CD4-positive, CD25-positive, alpha-beta regulatory T cell (primary cell): ENCODE results near the gene FLVCR1. TPM values are rescaled to one million over a fixed set of nuclear protein-coding genes. Genes with fewer than 3 reads are reported as not detected.
A peak's percentile ranks its signal among the peaks of the same experiment; 100 is the strongest.

ENCODE experiments used
- ATAC-seq, 2 donors: fragments of 150-1000 bp; cut with Tn5 transposase; one replicate each; pipeline ENCODE4 v1.10.0; 2021; ENCODE audit warnings: low read depth in 2 of 2, moderate number of reproducible peaks in 2 of 2, moderate library complexity in 1 of 2
- DNase-seq, 3 donors: peaks; one replicate each; pipeline versions ENCODE4 v3.0.0 to v3.0.0-alpha.2; 2012 to 2022; ENCODE audit warnings: mixed read lengths in 1 of 3
- H3K27ac ChIP-seq: one replicate; pipeline ENCODE4 v1.7.0; 2013; ENCODE audit warnings: mild to moderate bottlenecking, low read length; ENCODE audit not compliant: insufficient read depth, poor library complexity, severe bottlenecking
- H3K27me3 ChIP-seq: one replicate; pipeline ENCODE4 v1.7.0; 2013; ENCODE audit warnings: low read length; ENCODE audit not compliant: control insufficient read depth, insufficient read depth
- H3K36me3 ChIP-seq: one replicate; pipeline ENCODE4 v1.7.0; 2013; ENCODE audit warnings: mild to moderate bottlenecking, low read length, moderate library complexity; ENCODE audit not compliant: control insufficient read depth, insufficient read depth
- H3K4me1 ChIP-seq: 2 replicates; pipeline ENCODE4 v1.7.0; 2013; ENCODE audit warnings: mild to moderate bottlenecking, low read length; ENCODE audit not compliant: insufficient read depth, control insufficient read depth, poor library complexity, severe bottlenecking
- H3K4me3 ChIP-seq: one replicate; pipeline ENCODE4 v1.7.0; 2013; ENCODE audit warnings: low read depth, mild to moderate bottlenecking, low read length, moderate library complexity
- H3K9me3 ChIP-seq, 2 experiments: 1 replicate in 1 of 2; 2 replicates in 1 of 2; pipeline ENCODE4 v1.7.0; 2013; ENCODE audit warnings: low read length in 2 of 2, mild to moderate bottlenecking in 1 of 2, moderate library complexity in 1 of 2; ENCODE audit not compliant: control insufficient read depth in 2 of 2
- H3K27ac Mint-ChIP-seq, 3 donors: one replicate each; pipeline ENCODE4 v1.8.0; 2020 to 2022; ENCODE audit warnings: mild to moderate bottlenecking in 3 of 3, mixed read lengths in 3 of 3, moderate library complexity in 2 of 3
- H3K27me3 Mint-ChIP-seq: one replicate; pipeline ENCODE4 v1.8.0; 2022; ENCODE audit warnings: mild to moderate bottlenecking, mixed read lengths
- H3K36me3 Mint-ChIP-seq: one replicate; pipeline ENCODE4 v1.8.0; 2020; ENCODE audit warnings: mixed read lengths
- H3K4me1 Mint-ChIP-seq, 4 donors: one replicate each; pipeline ENCODE4 v1.8.0; 2020 to 2022; ENCODE audit warnings: mixed read lengths in 4 of 4, mild to moderate bottlenecking in 1 of 4
- H3K4me3 Mint-ChIP-seq, 4 donors: one replicate each; pipeline ENCODE4 v1.8.0; 2020 to 2022; ENCODE audit warnings: mild to moderate bottlenecking in 4 of 4, mixed read lengths in 4 of 4, moderate library complexity in 3 of 4
- H3K9me3 Mint-ChIP-seq, 7 donors: one replicate each; pipeline ENCODE4 v1.8.0; 2020 to 2022; ENCODE audit warnings: mixed read lengths in 7 of 7, mild to moderate bottlenecking in 3 of 7, moderate library complexity in 2 of 7
- polyA plus RNA-seq, 4 donors: library from polyadenylated mRNA; unstranded; fragments of 300-500 nt; fragmentation: Illumina TruSeq; gene quantifications; one replicate each; pipeline ENCODE4 v1.2.3, GENCODE V29; 2021
- total RNA-seq: library from RNA; stranded (reverse); gene quantifications from one replicate; pipeline ENCODE4 v1.2.3, GENCODE V29; 2022

FLVCR1 gene
- total and polyA plus RNA-seq, 5 donors from 2014 or later = 1.8 to 10.9 (median 2.3) TPM

DNA sequence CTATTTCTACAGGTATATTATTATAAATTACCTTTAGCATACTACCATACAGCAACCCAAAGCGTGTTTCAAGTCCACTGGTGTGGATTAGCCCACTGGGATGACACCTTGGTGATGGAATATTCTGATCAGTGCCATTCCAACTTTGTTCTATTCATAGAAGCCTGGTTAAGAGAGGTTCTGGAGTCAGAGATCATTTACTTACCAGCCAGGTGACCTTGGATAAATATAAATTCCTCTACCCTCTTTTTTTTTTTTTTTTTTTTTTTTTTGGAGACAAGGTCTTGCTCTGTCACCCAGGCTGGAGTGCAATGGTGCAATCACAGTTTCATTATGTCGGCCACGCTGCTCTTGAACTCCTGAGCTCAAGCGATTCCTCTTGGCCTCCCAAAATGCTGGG lies 10.5 kb upstream of the FLVCR1 start, which contains the start of gene SPATA45:
TSS of gene SPATA45 (minus strand) at position 101 of the 400 bp plus-strand sequence. CDS start 11,500 bp downstream, outside the sequence.
- no peak for DNase-seq
- H3K4me1 Mint-ChIP-seq = peaks cover 0 to 2% (median 0%) of the 10 kb centered on the region in 4 donors
- Histone ChIP-seq H3K36me3 (no peaks in the 10 kb centered on the region), H3K27ac (no peak within 1 kb of the TSS), H3K4me1 (no peaks in the 10 kb centered on the region), H3K27me3 (no peaks in the 10 kb centered on the region), H3K4me3 (no peak within 1 kb of the TSS), H3K9me3 (no peaks in the 10 kb centered on the region)
- peaks cover 0 to 4% (median 0%) of the 10 kb centered on the region in 7 donors for H3K9me3 Mint-ChIP-seq
- ATAC-seq = no peak
- H3K4me3 Mint-ChIP-seq = no peak within 1 kb of the TSS
- H3K27ac Mint-ChIP-seq = no peak within 1 kb of the TSS
- peaks cover 4% of the 10 kb centered on the region for H3K36me3 Mint-ChIP-seq
- no peaks in the 10 kb centered on the region for H3K27me3 Mint-ChIP-seq

DNA sequence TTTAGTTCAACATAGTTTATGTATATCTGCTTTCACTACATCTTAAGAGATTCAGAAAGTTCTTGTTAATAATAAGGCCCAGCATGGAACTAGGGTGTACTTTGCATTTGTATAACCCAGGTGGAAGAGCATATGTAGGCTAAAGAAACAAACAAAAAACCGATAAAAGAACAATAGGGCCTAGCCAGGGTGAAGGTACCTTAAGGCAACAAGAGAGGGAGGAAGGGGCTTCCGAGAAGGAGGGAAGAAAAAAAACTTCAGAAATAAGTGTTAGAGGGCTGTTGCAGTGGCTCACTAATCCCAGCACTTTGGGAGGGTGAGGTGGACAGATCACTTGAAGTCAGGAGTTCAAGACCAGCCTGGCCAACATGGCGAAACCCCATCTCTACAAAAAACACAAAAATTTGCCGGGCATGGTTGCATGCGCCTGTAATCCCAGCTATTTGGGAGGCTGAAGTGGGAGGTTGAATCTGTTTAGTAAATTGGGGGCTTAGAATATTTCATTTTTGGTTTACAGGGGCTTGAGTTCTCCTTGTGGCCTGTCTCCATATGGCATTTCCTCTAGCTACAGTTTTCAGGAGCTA lies 5.9 kb upstream of the FLVCR1 start:
- Histone ChIP-seq H3K4me1 (peaks cover 6% of the 10 kb centered on the region), H3K4me3 (no peak overlapping the region), H3K36me3 (no peaks in the 10 kb centered on the region), H3K27me3 (no peaks in the 10 kb centered on the region), H3K9me3 (no peaks in the 10 kb centered on the region), H3K27ac (no peak overlapping the region)
- Mint-ChIP-seq H3K9me3 (peaks cover 0 to 4% (median 0%) of the 10 kb centered on the region in 7 donors), H3K27ac (no peak overlapping the region), H3K27me3 (no peaks in the 10 kb centered on the region), H3K4me3 (peak overlapping the region in 1 of 4 donors; percentile 32), H3K36me3 (peaks cover 13% of the 10 kb centered on the region), H3K4me1 (peaks cover 0 to 23% (median 12%) of the 10 kb centered on the region in 4 donors)
- DNase-seq = no peak
- no peak for ATAC-seq

DNA sequence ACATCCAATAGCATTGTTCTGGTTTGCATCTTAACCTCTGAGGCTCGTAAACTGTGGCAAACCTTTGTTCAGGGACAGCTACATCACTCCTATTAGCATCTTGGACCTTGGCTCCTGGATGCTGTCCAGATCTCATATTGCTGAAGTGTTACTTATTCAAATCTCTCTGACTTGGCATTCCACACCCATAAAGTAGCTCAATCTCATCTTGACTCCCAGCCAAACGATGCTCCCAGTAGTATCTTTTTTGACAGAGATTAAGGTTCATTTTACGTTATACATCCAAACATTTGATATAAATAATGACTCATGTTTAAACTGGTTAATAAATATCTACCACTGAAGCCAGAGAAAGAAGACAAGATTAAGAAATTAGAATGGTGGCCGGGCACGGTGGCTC lies 4.4 kb upstream of the FLVCR1 start:
- Mint-ChIP-seq H3K27ac (peak overlapping the region in 1 of 3 donors; percentile 38), H3K36me3 (peaks cover 13% of the 10 kb centered on the region), H3K9me3 (peaks cover 0 to 4% (median 0%) of the 10 kb centered on the region in 7 donors), H3K4me3 (peak overlapping the region in 2 of 4 donors; percentile 15 to 76), H3K27me3 (no peaks in the 10 kb centered on the region), H3K4me1 (peaks cover 0 to 33% (median 17%) of the 10 kb centered on the region in 4 donors)
- Histone ChIP-seq H3K4me1 (peaks cover 10% of the 10 kb centered on the region), H3K27ac (no peak overlapping the region), H3K4me3 (no peak overlapping the region), H3K9me3 (no peaks in the 10 kb centered on the region), H3K36me3 (no peaks in the 10 kb centered on the region), H3K27me3 (no peaks in the 10 kb centered on the region)
- ATAC-seq (no peak), DNase-seq (no peak)

DNA sequence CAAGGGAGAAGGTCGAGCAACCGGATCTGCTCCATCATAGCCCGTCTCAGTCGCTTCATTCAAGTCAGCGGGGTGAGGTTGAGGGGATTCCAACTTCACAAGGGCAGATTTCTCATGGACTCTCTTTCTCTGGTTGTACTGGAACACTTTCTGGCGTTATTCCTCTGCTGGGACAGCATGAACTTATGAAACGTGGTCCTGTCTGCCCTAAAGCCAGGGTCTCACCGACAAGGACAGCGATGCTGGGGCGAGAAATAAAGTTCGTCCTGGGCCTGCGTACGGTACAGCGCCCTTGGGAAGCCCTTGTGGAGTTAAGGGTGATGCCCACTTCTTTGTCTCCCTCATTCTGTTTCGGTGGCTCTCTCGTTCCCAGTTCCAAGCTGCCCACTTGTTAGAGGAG lies 1.3 kb upstream of the FLVCR1 start:
- ATAC-seq (no peak), DNase-seq (no peak)
- Mint-ChIP-seq H3K4me3 (peak overlapping the region in 2 of 4 donors; percentile 95 to 97), H3K27ac (peak overlapping the region in 1 of 3 donors; percentile 9), H3K4me1 (peaks cover 5 to 38% (median 21%) of the 10 kb centered on the region in 4 donors), H3K9me3 (peaks cover 0 to 4% (median 0%) of the 10 kb centered on the region in 7 donors), H3K36me3 (peaks cover 13% of the 10 kb centered on the region), H3K27me3 (no peaks in the 10 kb centered on the region)
- peak overlapping the region; percentile 93 for H3K4me3 ChIP-seq
- H3K27ac ChIP-seq = no peak overlapping the region
- no peaks in the 10 kb centered on the region for H3K27me3 ChIP-seq
- no peaks in the 10 kb centered on the region for H3K36me3 ChIP-seq
- H3K9me3 ChIP-seq = no peaks in the 10 kb centered on the region
- H3K4me1 ChIP-seq = peaks cover 35% of the 10 kb centered on the region

DNA sequence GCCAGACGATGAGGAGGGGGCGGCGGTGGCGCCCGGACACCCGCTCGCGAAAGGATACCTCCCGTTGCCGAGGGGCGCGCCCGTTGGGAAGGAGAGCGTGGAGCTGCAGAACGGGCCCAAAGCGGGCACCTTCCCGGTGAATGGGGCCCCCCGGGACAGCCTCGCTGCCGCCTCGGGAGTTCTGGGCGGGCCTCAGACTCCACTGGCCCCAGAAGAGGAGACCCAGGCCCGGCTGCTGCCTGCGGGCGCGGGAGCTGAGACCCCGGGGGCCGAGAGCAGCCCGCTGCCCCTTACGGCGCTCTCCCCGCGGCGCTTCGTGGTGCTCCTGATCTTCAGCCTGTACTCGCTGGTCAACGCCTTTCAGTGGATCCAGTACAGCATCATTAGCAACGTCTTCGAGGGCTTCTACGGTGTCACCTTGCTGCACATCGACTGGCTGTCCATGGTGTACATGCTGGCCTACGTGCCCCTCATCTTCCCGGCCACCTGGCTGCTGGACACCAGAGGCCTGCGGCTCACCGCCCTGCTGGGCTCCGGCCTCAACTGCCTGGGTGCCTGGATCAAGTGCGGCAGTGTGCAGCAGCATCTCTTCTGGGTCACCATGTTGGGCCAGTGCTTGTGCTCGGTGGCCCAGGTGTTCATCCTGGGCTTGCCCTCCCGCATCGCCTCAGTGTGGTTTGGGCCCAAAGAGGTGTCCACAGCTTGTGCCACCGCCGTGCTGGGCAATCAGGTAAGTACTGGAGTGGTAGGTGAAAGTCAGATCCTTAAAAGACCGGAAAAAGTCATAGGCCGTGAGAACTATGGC lies 588 bp downstream of the FLVCR1 start:
- no peaks in the 10 kb centered on the region for H3K9me3 ChIP-seq
- Mint-ChIP-seq H3K4me1 (peaks cover 10 to 38% (median 24%) of the 10 kb centered on the region in 4 donors), H3K27me3 (no peaks in the 10 kb centered on the region), H3K4me3 (peak overlapping the region in 2 of 4 donors; percentile 95 to 97), H3K27ac (peak overlapping the region in 2 of 3 donors; percentile 77 to 95), H3K9me3 (peaks cover 0 to 3% (median 0%) of the 10 kb centered on the region in 7 donors), H3K36me3 (peaks cover 6% of the 10 kb centered on the region)
- DNase-seq = peak; percentile 1 to 51 (median 31)
- H3K27me3 ChIP-seq = no peaks in the 10 kb centered on the region
- peak overlapping the region; percentile 75 for H3K4me3 ChIP-seq
- peak overlapping the region; percentile 76 for H3K27ac ChIP-seq
- H3K4me1 ChIP-seq = peaks cover 35% of the 10 kb centered on the region
- no peaks in the 10 kb centered on the region for H3K36me3 ChIP-seq
- peak in 1 of 2 donors; percentile 14 for ATAC-seq

DNA sequence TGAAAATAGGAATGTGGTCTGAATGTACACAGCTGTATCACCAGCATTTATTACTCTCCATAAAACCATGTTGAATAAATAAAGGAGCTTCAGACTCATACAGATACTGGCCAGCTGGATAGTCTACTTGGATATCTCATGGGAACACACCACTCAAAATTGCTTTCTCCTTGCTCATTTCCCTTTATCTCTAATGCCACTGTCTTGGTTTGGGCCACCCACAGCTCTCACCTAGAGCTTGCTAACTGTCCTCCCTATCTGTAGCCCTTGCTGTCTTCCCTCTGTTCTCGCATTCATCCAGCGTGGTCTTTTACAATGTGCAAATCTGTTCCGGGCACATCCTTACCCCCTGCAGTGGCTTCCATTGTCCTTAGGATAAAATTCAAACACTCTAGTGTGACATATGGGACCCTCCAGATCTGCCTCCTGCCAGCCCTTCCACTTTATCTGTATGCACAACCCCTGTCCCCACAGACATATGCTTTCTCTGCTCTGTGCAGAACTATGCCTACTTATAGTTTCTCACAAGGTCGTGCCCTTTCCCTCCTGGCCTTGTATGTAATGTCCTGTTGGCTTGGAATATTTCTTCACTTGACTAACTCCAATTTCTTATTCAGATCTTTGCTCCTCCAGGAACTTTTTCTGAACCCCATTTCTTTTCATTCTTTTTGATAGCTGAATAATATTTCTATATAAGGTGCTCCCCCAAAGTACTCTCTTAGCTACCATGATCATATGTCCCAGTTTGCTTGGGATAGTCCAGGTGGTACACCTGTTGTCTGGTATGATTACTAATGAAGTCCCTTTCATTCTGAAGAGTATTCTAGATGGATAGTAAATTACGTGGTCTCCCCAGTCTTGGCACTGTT lies 2.9 kb downstream of the FLVCR1 start:
- peaks cover 35% of the 10 kb centered on the region for H3K4me1 ChIP-seq
- Mint-ChIP-seq H3K27me3 (no peaks in the 10 kb centered on the region), H3K4me1 (peaks cover 16 to 39% (median 21%) of the 10 kb centered on the region in 4 donors), H3K9me3 (peaks cover 0 to 3% (median 0%) of the 10 kb centered on the region in 7 donors), H3K4me3 (no peak overlapping the region), H3K36me3 (no peaks in the 10 kb centered on the region), H3K27ac (no peak overlapping the region)
- H3K27me3 ChIP-seq = no peaks in the 10 kb centered on the region
- peak overlapping the region; percentile 43 for H3K4me3 ChIP-seq
- peaks cover 4% of the 10 kb centered on the region for H3K36me3 ChIP-seq
- ATAC-seq (no peak), DNase-seq (no peak)
- H3K9me3 ChIP-seq = no peaks in the 10 kb centered on the region
- no peak overlapping the region for H3K27ac ChIP-seq

DNA sequence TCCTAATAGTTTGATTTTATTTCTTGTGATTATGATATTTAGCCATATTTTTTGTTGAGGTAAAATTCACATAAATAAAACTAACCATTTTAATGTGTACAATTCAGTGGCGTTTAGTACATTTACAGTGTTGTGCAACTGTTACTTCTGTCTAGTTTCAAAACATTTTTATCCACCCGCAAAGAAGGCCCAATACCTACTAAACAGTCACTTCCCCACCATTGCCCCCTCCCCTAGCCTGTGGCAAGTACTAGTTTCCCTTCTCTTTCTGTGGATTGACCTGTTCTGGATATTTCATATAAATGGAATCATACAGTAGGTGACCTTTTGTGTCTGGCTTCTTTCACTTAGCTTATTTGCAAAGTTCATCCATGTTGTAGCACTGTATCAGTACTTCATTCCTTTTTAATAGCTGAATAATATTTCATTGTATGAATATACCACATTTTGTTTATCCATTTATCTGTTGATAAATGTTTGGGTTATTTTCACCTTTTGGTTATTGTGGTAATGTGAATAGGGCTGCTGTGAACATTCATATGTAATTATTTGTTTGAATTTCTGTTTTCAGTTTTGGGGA lies 4.1 kb downstream of the FLVCR1 start:
- no peak for ATAC-seq
- Histone ChIP-seq H3K9me3 (no peaks in the 10 kb centered on the region), H3K27ac (no peak overlapping the region), H3K4me3 (no peak overlapping the region), H3K4me1 (peaks cover 29% of the 10 kb centered on the region), H3K27me3 (no peaks in the 10 kb centered on the region), H3K36me3 (peaks cover 4% of the 10 kb centered on the region)
- DNase-seq = no peak
- H3K4me3 Mint-ChIP-seq = no peak overlapping the region
- no peaks in the 10 kb centered on the region for H3K9me3 Mint-ChIP-seq
- peaks cover 7% of the 10 kb centered on the region for H3K36me3 Mint-ChIP-seq
- no peak overlapping the region for H3K27ac Mint-ChIP-seq
- peaks cover 18 to 28% (median 23%) of the 10 kb centered on the region in 4 donors for H3K4me1 Mint-ChIP-seq
- no peaks in the 10 kb centered on the region for H3K27me3 Mint-ChIP-seq
